H1 (cell line): ENCODE results near the gene STAC. TPM values are rescaled to one million over a fixed set of nuclear protein-coding genes. Genes with fewer than 3 reads are reported as not detected.

Source experiments
- CTCF ChIA-PET: fragments of 300-600 bp; sonication (Branson Sonifier 250); formaldehyde crosslinking; loops from one replicate; lab custom pipeline; 2021; ENCODE audit not compliant: partially characterized antibody; lab: Charles Lee
- POLR2A ChIA-PET: fragments of 300-600 bp; sonication (Branson Sonifier 250); formaldehyde crosslinking; loops from one replicate; lab custom pipeline; 2021; ENCODE audit warnings: inconsistent platforms; ENCODE audit not compliant: partially characterized antibody; lab: Charles Lee
- DNase-seq, 2 experiments: peaks; one replicate each; pipeline versions ENCODE4 v3.0.0 to v3.0.0-alpha.2; 2010 to 2022; ENCODE audit warnings: low spot score in 2 of 2, low read depth in 1 of 2, mixed read lengths in 1 of 2
- FAIRE-seq: peaks from 2 replicates; lab custom pipeline; 2011; peaks lifted over from hg19 to GRCh38; lab: Jason Lieb, UNC
- H2AFZ ChIP-seq: 2 replicates; pipeline ENCODE4 v1.8.1; 2012; ENCODE audit warnings: low read length, inconsistent platforms
- H2AK5ac ChIP-seq: 2 replicates; pipeline ENCODE4 v1.6.1; 2013; ENCODE audit warnings: low read depth, low read length
- H2BK120ac ChIP-seq: replicated peaks from 2 replicates; pipeline ENCODE3; 2013; ENCODE audit warnings: low read depth, low read length, inconsistent platforms
- H2BK12ac ChIP-seq: 2 replicates; pipeline ENCODE4 v1.6.1; 2013; ENCODE audit warnings: low read depth, low read length
- H2BK15ac ChIP-seq: 2 replicates; pipeline ENCODE4 v1.6.1; 2013; ENCODE audit warnings: low read length
- H2BK20ac ChIP-seq: 2 replicates; pipeline ENCODE4 v1.6.1; 2013; ENCODE audit warnings: low read length
- H2BK5ac ChIP-seq: 2 replicates; pipeline ENCODE4 v1.6.1; 2013; ENCODE audit warnings: low read depth, low read length
- H3K14ac ChIP-seq: 2 replicates; pipeline ENCODE4 v1.6.1; 2013; ENCODE audit warnings: inconsistent platforms; ENCODE audit not compliant: insufficient read length
- H3K18ac ChIP-seq: 2 replicates; pipeline ENCODE4 v1.6.1; 2013; ENCODE audit warnings: low read length; ENCODE audit errors: extremely low read depth
- H3K23ac ChIP-seq: 2 replicates; pipeline ENCODE4 v1.6.1; 2013; ENCODE audit warnings: inconsistent platforms; ENCODE audit not compliant: insufficient read length
- H3K23me2 ChIP-seq: 2 replicates; pipeline ENCODE4 v1.6.1; 2013; ENCODE audit warnings: low read depth, low read length
- H3K27ac ChIP-seq: 2 replicates; pipeline ENCODE4 v1.6.1; 2011; ENCODE audit warnings: low read depth, low read length, inconsistent platforms
- H3K27me3 ChIP-seq, 4 experiments: replicated peaks in 1 of 4; 1 replicate in 1 of 4; 2 replicates in 3 of 4; pipeline versions ENCODE4 v1.6.1 to v1.8.1; 2011 to 2013; ENCODE audit warnings: low read length in 3 of 4, mild to moderate bottlenecking in 3 of 4, inconsistent platforms in 2 of 4, mixed read lengths in 2 of 4, moderate library complexity in 1 of 4; ENCODE audit not compliant: control insufficient read depth in 3 of 4, insufficient read depth in 3 of 4; ENCODE audit errors: extremely low read depth in 1 of 4
- H3K36me3 ChIP-seq, 4 experiments: 2 replicates each; pipeline versions ENCODE4 v1.6.1 to v1.8.1; 2011 to 2013; ENCODE audit warnings: mild to moderate bottlenecking in 4 of 4, low read length in 3 of 4, moderate library complexity in 2 of 4, control low read depth in 1 of 4, inconsistent platforms in 1 of 4; ENCODE audit not compliant: insufficient read depth in 4 of 4, control insufficient read depth in 2 of 4
- H3K4ac ChIP-seq: replicated peaks from 2 replicates; pipeline ENCODE3; 2013; ENCODE audit warnings: low read length, low read depth, mixed read lengths, inconsistent platforms; ENCODE audit not compliant: insufficient read length
- H3K4me1 ChIP-seq, 4 experiments: replicated peaks in 1 of 4; 1 replicate in 1 of 4; 2 replicates in 3 of 4; pipeline versions ENCODE4 v1.6.1 to v1.8.1; 2011 to 2013; ENCODE audit warnings: low read length in 3 of 4, inconsistent platforms in 2 of 4, mixed read lengths in 1 of 4; ENCODE audit not compliant: insufficient read depth in 4 of 4, control insufficient read depth in 3 of 4
- H3K4me2 ChIP-seq, 2 experiments: 2 replicates each; pipeline versions ENCODE4 v1.6.1 to v1.8.1; 2011 to 2013; ENCODE audit warnings: low read depth in 2 of 2, low read length in 2 of 2, control low read depth in 1 of 2, inconsistent platforms in 1 of 2, mild to moderate bottlenecking in 1 of 2; ENCODE audit not compliant: insufficient read depth in 1 of 2
- H3K4me3 ChIP-seq, 4 experiments: fragments of 200-600, 300-600 bp in 1 of 4; sonication (generic), shearing (Covaris generic), sonication (Bioruptor Twin) in 1 of 4; 2 replicates each; pipeline versions ENCODE4 v1.5.1 to v1.8.1; 2011 to 2016; ENCODE audit warnings: low read length in 4 of 4, low read depth in 3 of 4, control low read depth in 2 of 4, inconsistent platforms in 2 of 4, mild to moderate bottlenecking in 2 of 4, mixed read lengths in 1 of 4, moderate library complexity in 1 of 4; ENCODE audit not compliant: insufficient read depth in 2 of 4; ENCODE audit errors: extremely low read depth in 1 of 4
- H3K56ac ChIP-seq: replicated peaks from 2 replicates; pipeline ENCODE3; 2013; ENCODE audit warnings: low read depth, mild to moderate bottlenecking, mixed read lengths, low read length, inconsistent platforms; ENCODE audit not compliant: insufficient read length
- H3K79me1 ChIP-seq: 2 replicates; pipeline ENCODE4 v1.6.1; 2013; ENCODE audit warnings: low read depth, low read length, control low read depth
- H3K79me2 ChIP-seq, 2 experiments: 2 replicates each; pipeline versions ENCODE4 v1.6.1 to v1.8.1; 2012 to 2013; ENCODE audit warnings: low read length in 2 of 2, mild to moderate bottlenecking in 2 of 2, inconsistent platforms in 1 of 2; ENCODE audit not compliant: insufficient read depth in 2 of 2, control insufficient read depth in 1 of 2
- H3K9ac ChIP-seq, 4 experiments: replicated peaks in 1 of 4; 1 replicate in 1 of 4; 2 replicates in 3 of 4; pipeline versions ENCODE4 v1.6.1 to v1.8.1; 2011 to 2013; ENCODE audit warnings: low read depth in 3 of 4, low read length in 3 of 4, control low read depth in 2 of 4, mild to moderate bottlenecking in 2 of 4, moderate library complexity in 2 of 4, inconsistent platforms in 1 of 4; ENCODE audit errors: extremely low read depth in 1 of 4
- H3K9me3 ChIP-seq, 2 experiments: 2 replicates each; pipeline versions ENCODE4 v1.6.1 to v1.8.1; 2012 to 2013; ENCODE audit warnings: mild to moderate bottlenecking in 2 of 2, moderate library complexity in 2 of 2, control low read depth in 1 of 2, inconsistent platforms in 1 of 2, low read depth in 1 of 2, low read length in 1 of 2, mixed read lengths in 1 of 2; ENCODE audit not compliant: insufficient read depth in 2 of 2
- H4K20me1 ChIP-seq, 2 experiments: replicated peaks in 1 of 2; 2 replicates each; pipeline versions ENCODE3 to v1.8.1; 2011 to 2013; ENCODE audit warnings: inconsistent platforms in 2 of 2, low read length in 2 of 2, mild to moderate bottlenecking in 1 of 2; ENCODE audit not compliant: insufficient read depth in 2 of 2, control insufficient read depth in 1 of 2
- H4K5ac ChIP-seq: 2 replicates; pipeline ENCODE4 v1.6.1; 2013; ENCODE audit warnings: low read length, low read depth, mixed read lengths, inconsistent platforms; ENCODE audit not compliant: insufficient read length
- H4K8ac ChIP-seq: 2 replicates; pipeline ENCODE4 v1.8.0; 2013; ENCODE audit warnings: mild to moderate bottlenecking, moderate library complexity, low read length, inconsistent platforms; ENCODE audit not compliant: insufficient read depth; ENCODE audit errors: extremely low read depth
- H4K91ac ChIP-seq: replicated peaks from 2 replicates; pipeline ENCODE3; 2013; ENCODE audit warnings: low read length, mixed read lengths, inconsistent platforms; ENCODE audit not compliant: insufficient read length
- CHD1 ChIP-seq: IDR thresholded peaks from 2 replicates; pipeline ENCODE4 v1.6.1; 2012; ENCODE audit warnings: low read depth, low read length, improper control_type of control experiment
- CREB1 ChIP-seq: IDR thresholded peaks from 2 replicates; pipeline ENCODE4 v1.6.1; 2012; ENCODE audit warnings: inconsistent platforms
- GTF2F1 ChIP-seq: IDR thresholded peaks from 2 replicates; pipeline ENCODE4 v1.6.1; 2012; ENCODE audit warnings: low read depth, low read length, improper control_type of control experiment, borderline replicate concordance
- SIN3A ChIP-seq, 2 experiments: IDR thresholded peaks in 1 of 2; conservative IDR thresholded peaks in 1 of 2; 2 replicates each; pipeline ENCODE4 v1.6.1; 2011 to 2012; ENCODE audit warnings: low read length in 2 of 2, improper control_type of control experiment in 1 of 2, low read depth in 1 of 2, mild to moderate bottlenecking in 1 of 2
- SIX5 ChIP-seq: IDR thresholded peaks from 2 replicates; pipeline ENCODE4 v1.6.1; 2011; ENCODE audit warnings: mild to moderate bottlenecking, low read depth, low read length
- SP4 ChIP-seq: IDR thresholded peaks from 2 replicates; pipeline ENCODE4 v1.6.1; 2012; ENCODE audit warnings: low read length, inconsistent platforms
- TCF12 ChIP-seq: IDR thresholded peaks from 2 replicates; pipeline ENCODE4 v1.6.1; 2011; ENCODE audit warnings: low read depth, mild to moderate bottlenecking, low read length
- ZNF274 ChIP-seq: IDR thresholded peaks from 2 replicates; pipeline ENCODE4 v1.7.0; 2012; ENCODE audit warnings: low read length, borderline replicate concordance; ENCODE audit errors: extremely low read depth
- WGBS, 2 experiments: shearing (Covaris generic) in 1 of 2; methylation state at CpG; one replicate each; pipeline versions ENCODE4 v1.1.6 to v1.1.7; 2013 to 2015; ENCODE audit warnings: low lambda C conversion rate in 2 of 2, mixed read lengths in 2 of 2, inconsistent platforms in 1 of 2, low coverage in 1 of 2, missing lambda C conversion rate in 1 of 2; ENCODE audit not compliant: insufficient replicate concordance in 2 of 2, insufficient coverage in 1 of 2, insufficient read length in 1 of 2; ENCODE audit errors: extremely low coverage in 1 of 2, missing lambda C conversion rate in 1 of 2; 5-methylcytosine and 5-hydroxymethylcytosine counted together
- polyA plus RNA-seq, 7 experiments: library from polyadenylated mRNA; depleted of rRNA in 3 of 7; stranded (reverse) in 5 of 7; unstranded in 2 of 7; fragments of >200 nt in 5 of 7; fragments of 200-250 nt in 2 of 7; gene quantifications; 1 replicate in 5 of 7; 2 replicates in 1 of 7; 4 replicates in 1 of 7; pipeline versions ENCODE4 v1.2.1 to v1.2.3, GENCODE V29; 2011 to 2013; ENCODE audit warnings: missing spikeins in 2 of 7, mixed read lengths in 2 of 7
- total RNA-seq: library from RNA; stranded (reverse); fragmentation: NEBNext Ultra II Directional; extraction: Animal tissue kit (Norgen Biotek cat#: 25700); gene quantifications from 2 replicates; pipeline ENCODE4 v1.2.1, GENCODE V29; 2021

The STAC gene
- total and polyA plus RNA-seq, 2 of the 8 experiments (the other 6 are each of a cell fraction or from before 2014, with no cell fraction given): 8.0 to 18.1 TPM

DNA sequence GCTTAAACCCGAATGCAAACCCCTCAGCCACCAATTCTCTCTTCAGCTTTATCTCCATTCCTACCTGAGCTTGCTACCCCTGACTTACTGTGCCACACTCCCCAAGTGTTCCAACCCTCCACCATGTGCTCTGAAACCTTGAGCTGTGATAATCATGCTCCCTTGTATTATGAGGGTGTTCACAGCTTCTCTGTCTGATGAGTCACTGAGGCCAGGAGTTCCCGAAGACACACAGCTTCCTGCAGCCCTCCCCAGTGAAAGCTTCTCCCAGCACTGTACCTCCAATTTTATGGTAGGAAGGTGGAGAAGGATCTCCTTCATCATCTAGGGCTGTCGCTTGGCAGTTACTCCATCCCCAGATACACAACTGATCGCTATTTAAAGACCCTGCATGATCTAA lies 24.9 kb downstream of the STAC start:
- DNase-seq: no peak
- H3K4me3 ChIP-seq: no peak overlapping the region
- no peak overlapping the region for H3K4me2 ChIP-seq
- H3K27ac ChIP-seq: no peak overlapping the region
- no peaks in the 10 kb centered on the region for H3K23me2 ChIP-seq
- H2BK120ac ChIP-seq: no peak overlapping the region
- no peak for FAIRE-seq
- H3K4me1 ChIP-seq: no peaks in the 10 kb centered on the region; a peak in 2 of 7 replicates
- H3K79me1 ChIP-seq: no peaks in the 10 kb centered on the region; the same call in 1 of the 2 replicates
- H3K9me3 ChIP-seq: no peaks in the 10 kb centered on the region
- H4K8ac ChIP-seq: no peak overlapping the region; the same call in 1 of the 2 replicates
- H4K20me1 ChIP-seq: no peaks in the 10 kb centered on the region
- POLR2A ChIA-PET: interaction anchor here (1.1 to 1.2 kb wide), 2 partner anchors 24 to 40 kb away, joined by 3 to 4 read pairs; partner anchors contain the start of gene STAC
- H3K56ac ChIP-seq: no peak overlapping the region
- no peak overlapping the region for H2AK5ac ChIP-seq
- no peak overlapping the region for H2AFZ ChIP-seq
- H3K4ac ChIP-seq: no peak overlapping the region
- H3K79me2 ChIP-seq: no peaks in the 10 kb centered on the region
- no peak overlapping the region for H3K14ac ChIP-seq
- H3K23ac ChIP-seq: no peak overlapping the region
- H2BK20ac ChIP-seq: no peak overlapping the region
- no peak overlapping the region for H4K5ac ChIP-seq
- H3K9ac ChIP-seq: no peak overlapping the region
- H2BK12ac ChIP-seq: no peak overlapping the region
- no peak overlapping the region for H4K91ac ChIP-seq
- TF ChIP-seq SIN3A (conservative IDR thresholded peaks at IDR 0.05 in 1 of 2, IDR thresholded peaks at IDR 0.05 in 1 of 2; ENCODE audit: low read depth in 1 of 2, low read length in 2 of 2): no peak
- TF ChIP-seq SIX5: no peak
- TF ChIP-seq CHD1: no peak
- TF ChIP-seq CREB1: no peak
- no peak for TF ChIP-seq GTF2F1
- no peak for TF ChIP-seq TCF12
- TF ChIP-seq ZNF274: no peak
- TF ChIP-seq SP4: no peak
- TF ChIP-seq, all 59 proteins: peak for 0
- no peaks in the 10 kb centered on the region for H3K27me3 ChIP-seq
- H3K18ac ChIP-seq: no peak overlapping the region
- WGBS, 2 experiments: 98% methylated on average over 4 of the region's 4 CpGs; no CpG with 5 or more reads in 1 of the 2 experiments
- H2BK5ac ChIP-seq: no peak overlapping the region
- no peaks in the 10 kb centered on the region for H3K36me3 ChIP-seq
- H2BK15ac ChIP-seq: no peak overlapping the region
- CTCF ChIA-PET: interaction anchor here (0.8 to 1.2 kb wide), 6 partner anchors 11 to 440 kb away, joined by 3 to 4 read pairs (median 4); no protein-coding TSS in a partner anchor
